K562 (cell line): ENCODE data around the gene CLCA2.

Experiments used
- CTCF ChIP-seq, 3 experiments: IDR thresholded peaks in 2 of 3; conservative IDR thresholded peaks in 1 of 3; 2 replicates each; pipeline ENCODE4 v1.5.1; 2011 to 2012; ENCODE audit warnings: low read length in 3 of 3, mild to moderate bottlenecking in 3 of 3, control low read depth in 2 of 3, improper control_type of control experiment in 1 of 3, inconsistent platforms in 1 of 3, low read depth in 1 of 3, mixed read lengths in 1 of 3, moderate library complexity in 1 of 3; ENCODE audit not compliant: insufficient read depth in 2 of 3
- FOXP1 ChIP-seq: sonication (generic); formaldehyde crosslinking; IDR thresholded peaks from 2 replicates; pipeline ENCODE4 v1.8.0; 2022; ENCODE audit warnings: mild to moderate bottlenecking, missing genetic modification reagents
- L3MBTL2 ChIP-seq: fragments of 450-650 bp; IDR thresholded peaks from 2 replicates; pipeline ENCODE4 v1.6.1; 2016; ENCODE audit warnings: mild to moderate bottlenecking, moderate library complexity
- ZNF146 ChIP-seq: IDR thresholded peaks from one replicate; pipeline ENCODE4 v1.6.1; 2018; ENCODE audit warnings: missing compliant biosample characterization; ENCODE audit not compliant: unreplicated experiment

GRCh38 chr1:86487131-86487810, 63.3 kb downstream of the CLCA2 start:
- TF ChIP-seq FOXP1 (CRISPR knock-in tag) (no peak), L3MBTL2 (no peak), ZNF146 (CRISPR knock-in tag) (no peak), CTCF (IDR thresholded peaks at IDR 0.05 in 2 of 3, conservative IDR thresholded peaks at IDR 0.05 in 1 of 3; ENCODE audit: insufficient read depth in 2 of 3, low read depth in 1 of 3, low read length in 3 of 3) (no peak)
